Kidney epithelial cell (primary cell): Measurements from ENCODE around the gene C1QC. TPM values are rescaled to one million over a fixed set of nuclear protein-coding genes. Genes with fewer than 3 reads are reported as not detected.

Experiments
- DNase-seq: peaks from one replicate; pipeline ENCODE4 v3.0.0-alpha.2; 2010; ENCODE audit warnings: low read depth
- H3K27me3 ChIP-seq: 2 replicates; pipeline ENCODE4 v1.6.0; 2011; ENCODE audit warnings: low read length; ENCODE audit not compliant: control insufficient read depth, insufficient read depth
- H3K36me3 ChIP-seq: 2 replicates; pipeline ENCODE4 v1.5.1; 2011; ENCODE audit warnings: low read length; ENCODE audit not compliant: control insufficient read depth, insufficient read depth
- H3K4me3 ChIP-seq: 2 replicates; pipeline ENCODE4 v1.5.1; 2011; ENCODE audit warnings: low read depth, mild to moderate bottlenecking, control low read depth, low read length
- CTCF ChIP-seq: IDR thresholded peaks from 2 replicates; pipeline ENCODE4 v1.5.1; 2011; ENCODE audit warnings: mild to moderate bottlenecking, moderate library complexity, low read length, control low read depth, inconsistent platforms; ENCODE audit not compliant: insufficient read depth, poor library complexity, severe bottlenecking
- total RNA-seq: library from RNA; depleted of rRNA; stranded (reverse); fragments of >200 nt; gene quantifications from 2 replicates; pipeline ENCODE4 v1.2.3, GENCODE V29; 2015

Gene C1QC
- total RNA-seq, 1 donor from 2014 or later = 0.58 TPM

- H3K4me3 ChIP-seq = no peak overlapping the region
- peaks cover 38% of the 10 kb centered on the region for H3K27me3 ChIP-seq
- no peaks in the 10 kb centered on the region for H3K36me3 ChIP-seq
- TF ChIP-seq CTCF = no peak
- no peak for DNase-seq
These were observed 495 bp downstream of the C1QC start for GRCh38 chr1:22643928-22644327.

GRCh38 chr1:22645931-22646330 lies 2.5 kb downstream of the C1QC start:
- Histone ChIP-seq H3K27me3 (peaks cover 34% of the 10 kb centered on the region), H3K36me3 (no peaks in the 10 kb centered on the region), H3K4me3 (no peak overlapping the region)
- DNase-seq = no peak
- no peak for TF ChIP-seq CTCF

- TF ChIP-seq CTCF = no peak
- peaks cover 31% of the 10 kb centered on the region for H3K27me3 ChIP-seq
These were observed 3.0 kb downstream of the C1QC start for GRCh38 chr1:22646384-22646783.

GRCh38 chr1:22650089-22650693 lies 6.8 kb downstream of the C1QC start:
- DNase-seq = no peak
- H3K36me3 ChIP-seq = no peaks in the 10 kb centered on the region
- no peak overlapping the region for H3K4me3 ChIP-seq
- H3K27me3 ChIP-seq = peaks cover 34% of the 10 kb centered on the region
- no peak for TF ChIP-seq CTCF

More at GRCh38 chr1:22646384-22646783, 3.0 kb downstream of the C1QC start:
- no peaks in the 10 kb centered on the region for H3K36me3 ChIP-seq
- no peak for DNase-seq
- H3K4me3 ChIP-seq = no peak overlapping the region

GRCh38 chr1:22651941-22652856 lies 8.8 kb downstream of the C1QC start:
- Histone ChIP-seq H3K4me3 (no peak overlapping the region), H3K36me3 (no peaks in the 10 kb centered on the region), H3K27me3 (peaks cover 51% of the 10 kb centered on the region)
- TF ChIP-seq CTCF = no peak
- DNase-seq = no peak
